Activated CD4-positive, alpha-beta T cell treated with anti-CD3 and anti-CD28 coated beads, Interleukin-2, amount 10 ng/mL, durations not matched to agents 24 days and 14 days (primary cell): Measurements from ENCODE around the gene SIX5. TPM values are rescaled to one million over a fixed set of nuclear protein-coding genes. Genes with fewer than 3 reads are reported as not detected.

Experiments used
- DNase-seq: peaks from one replicate; pipeline ENCODE4 v3.0.0; 2022
- H3K27ac Mint-ChIP-seq: one replicate; pipeline ENCODE4 v1.8.0; 2022; ENCODE audit warnings: mild to moderate bottlenecking, mixed read lengths
- H3K27me3 Mint-ChIP-seq: one replicate; pipeline ENCODE4 v1.8.0; 2022; ENCODE audit warnings: mixed read lengths
- H3K36me3 Mint-ChIP-seq: one replicate; pipeline ENCODE4 v1.8.0; 2022; ENCODE audit warnings: low read depth, mild to moderate bottlenecking, mixed read lengths
- H3K4me1 Mint-ChIP-seq: one replicate; pipeline ENCODE4 v1.8.0; 2021; ENCODE audit warnings: mixed read lengths
- H3K4me3 Mint-ChIP-seq: one replicate; pipeline ENCODE4 v1.8.0; 2022; ENCODE audit warnings: mild to moderate bottlenecking, moderate library complexity, mixed read lengths
- H3K9me3 Mint-ChIP-seq: one replicate; pipeline ENCODE4 v1.8.0; 2021; ENCODE audit warnings: mixed read lengths
- intact Hi-C: fragments of 100-400 bp; cut with micrococcal nuclease; formaldehyde crosslinking; loops from one replicate; pipeline ENCODE4 v1.15.1; 2023
- total RNA-seq: library from RNA; stranded (reverse); gene quantifications from 2 replicates; pipeline ENCODE4 v1.2.3, GENCODE V29; 2022

Gene SIX5
- total RNA-seq, 1 donor from 2014 or later: 4.3 TPM

DNA sequence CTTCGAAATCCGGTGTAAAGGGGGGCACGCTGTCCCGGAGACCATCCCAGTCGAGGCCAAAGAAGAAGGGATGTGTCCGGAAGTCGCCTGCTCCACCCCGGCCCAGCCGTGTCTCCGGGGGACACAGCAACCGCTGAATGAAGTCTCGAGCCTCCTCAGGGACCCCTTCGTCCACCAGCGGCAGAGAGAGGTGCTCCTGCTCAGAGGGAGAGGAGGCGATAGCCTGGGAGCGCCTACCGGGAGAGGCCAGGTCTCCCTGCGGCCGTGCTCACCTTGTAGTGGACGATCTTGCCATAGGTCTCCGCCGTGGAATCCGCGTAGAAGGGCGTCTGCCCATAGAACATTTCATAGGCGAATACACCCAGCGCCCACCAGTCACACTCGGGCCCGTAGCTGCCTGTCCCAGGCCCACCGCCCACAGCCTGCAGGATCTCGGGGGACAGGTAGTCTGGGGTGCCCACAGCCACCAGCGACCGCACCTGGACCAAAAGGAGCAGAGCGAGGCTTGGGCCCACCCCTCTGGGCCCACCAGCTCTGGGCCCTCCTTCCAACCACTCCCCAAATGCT is 8.4 kb upstream of the SIX5 start:
- Mint-ChIP-seq H3K36me3 (peaks cover 3% of the 10 kb centered on the region), H3K4me3 (no peak overlapping the region), H3K9me3 (no peaks in the 10 kb centered on the region), H3K27me3 (peaks cover 23% of the 10 kb centered on the region), H3K4me1 (peaks cover 15% of the 10 kb centered on the region), H3K27ac (no peak overlapping the region)
- no peak for DNase-seq
- intact Hi-C loops: no loop called here

GRCh38 chr19:45774765-45775164 is 5.7 kb upstream of the SIX5 start:
- Mint-ChIP-seq H3K4me3 (no peak overlapping the region), H3K9me3 (no peaks in the 10 kb centered on the region), H3K36me3 (peaks cover 3% of the 10 kb centered on the region), H3K27me3 (peaks cover 23% of the 10 kb centered on the region), H3K4me1 (peaks cover 17% of the 10 kb centered on the region), H3K27ac (no peak overlapping the region)
- no peak for DNase-seq
- intact Hi-C loops: no loop called here

DNA sequence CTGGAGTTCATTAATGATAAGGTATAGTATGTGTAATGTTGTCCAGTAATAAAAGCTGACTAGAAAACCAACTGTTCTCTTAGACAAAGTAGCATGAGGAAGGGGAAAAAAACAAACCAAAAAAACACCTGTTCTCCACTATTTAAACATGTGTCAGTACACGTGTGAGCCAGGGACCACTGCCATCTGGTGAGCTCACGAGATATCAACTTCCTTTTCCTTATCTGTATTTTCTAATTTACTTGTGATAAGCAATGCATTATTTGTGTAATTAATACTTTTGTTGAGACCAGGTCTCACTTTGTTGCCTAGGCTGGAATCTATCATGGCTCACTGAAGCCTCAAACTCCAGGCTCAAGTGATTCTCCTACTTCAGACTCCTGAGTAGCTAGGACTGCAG is 4.3 kb upstream of the SIX5 start:
- Mint-ChIP-seq H3K9me3 (no peaks in the 10 kb centered on the region), H3K36me3 (peaks cover 1% of the 10 kb centered on the region), H3K27me3 (peaks cover 19% of the 10 kb centered on the region), H3K27ac (no peak overlapping the region), H3K4me1 (peaks cover 12% of the 10 kb centered on the region), H3K4me3 (no peak overlapping the region)
- no peak for DNase-seq
- intact Hi-C loops: no loop called here

- Mint-ChIP-seq H3K27ac (no peak overlapping the region), H3K27me3 (peaks cover 19% of the 10 kb centered on the region), H3K9me3 (no peaks in the 10 kb centered on the region), H3K36me3 (peaks cover 1% of the 10 kb centered on the region), H3K4me3 (no peak overlapping the region), H3K4me1 (peaks cover 12% of the 10 kb centered on the region)
- intact Hi-C loops: no loop called here
- DNase-seq: no peak
These were observed 3.9 kb upstream of the SIX5 start for GRCh38 chr19:45772912-45773311.

DNA sequence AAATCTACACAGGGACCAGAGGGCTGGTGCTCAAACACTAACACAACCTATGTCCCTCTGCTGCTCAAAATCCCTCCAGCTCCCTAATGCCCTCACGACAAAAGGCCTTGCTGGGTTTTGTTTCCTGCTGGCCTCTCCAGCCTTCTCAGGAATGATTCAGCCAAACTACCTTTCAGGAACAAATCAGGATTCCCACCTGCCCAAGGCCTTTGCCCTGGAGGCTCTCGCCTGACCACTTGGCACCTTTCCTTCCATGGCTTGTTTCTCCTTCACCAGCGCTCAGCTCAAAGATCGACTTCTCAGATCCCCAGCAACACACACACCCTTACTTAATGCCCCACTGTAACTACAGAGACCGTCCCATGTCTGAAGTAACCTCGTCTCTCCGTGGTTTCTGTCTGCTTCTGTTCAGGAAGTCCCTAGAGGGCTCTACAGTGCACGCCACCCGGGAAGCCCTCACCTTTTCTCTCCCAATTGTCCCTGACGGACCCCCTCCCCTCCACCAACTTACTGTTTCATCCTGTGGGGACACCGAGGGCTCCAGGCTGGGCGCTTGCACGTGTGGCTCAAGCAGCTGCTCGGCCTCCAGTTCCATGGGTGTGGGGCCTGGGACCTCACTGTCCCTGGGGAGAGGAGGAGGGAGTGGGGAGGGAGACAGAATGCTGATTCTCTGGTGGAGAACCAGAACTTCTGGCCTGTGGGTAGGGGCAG is 3.2 kb upstream of the SIX5 start:
- Mint-ChIP-seq H3K27ac (no peak overlapping the region), H3K36me3 (peaks cover 1% of the 10 kb centered on the region), H3K4me1 (peaks cover 12% of the 10 kb centered on the region), H3K9me3 (no peaks in the 10 kb centered on the region), H3K4me3 (no peak overlapping the region), H3K27me3 (peaks cover 21% of the 10 kb centered on the region)
- DNase-seq: no peak
- intact Hi-C loops: no loop called here

DNA sequence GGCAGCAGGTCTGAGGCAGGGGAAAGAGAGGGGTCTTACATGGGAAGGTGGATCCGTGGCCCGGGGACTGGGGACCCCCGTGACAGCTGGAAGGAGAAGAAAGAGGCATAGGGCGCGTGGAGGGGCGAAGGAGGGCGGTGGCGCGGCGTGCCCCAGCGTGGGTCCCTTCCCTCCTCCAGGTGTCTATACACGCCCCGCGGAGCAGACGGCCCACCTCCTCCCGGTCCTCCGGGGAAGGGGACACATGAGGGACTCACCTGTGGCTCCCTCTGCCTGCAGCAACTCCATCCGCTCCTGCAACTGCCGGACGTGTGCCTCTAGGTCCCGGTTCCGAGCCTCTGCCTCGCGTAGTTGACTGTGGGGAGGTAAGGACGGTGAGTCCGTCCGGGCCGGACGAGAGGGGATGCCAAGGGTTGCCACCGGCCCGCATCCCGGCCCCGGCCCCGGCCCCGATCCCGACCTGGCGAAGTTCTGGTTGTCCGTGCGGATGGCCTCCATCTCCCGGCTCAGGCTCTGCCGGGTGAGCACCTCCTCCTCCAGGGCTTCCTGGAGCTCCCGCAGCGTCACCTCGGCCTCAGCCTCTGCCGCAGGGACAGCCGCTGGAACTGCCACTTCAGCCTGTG is 2.4 kb upstream of the SIX5 start:
- DNase-seq: no peak
- intact Hi-C loops: no loop called here
- peaks cover 20% of the 10 kb centered on the region for H3K27me3 Mint-ChIP-seq
- H3K9me3 Mint-ChIP-seq: no peaks in the 10 kb centered on the region
- no peaks in the 10 kb centered on the region for H3K36me3 Mint-ChIP-seq
- H3K4me3 Mint-ChIP-seq: peak overlapping the region; percentile 59
- H3K4me1 Mint-ChIP-seq: peaks cover 12% of the 10 kb centered on the region
- no peak overlapping the region for H3K27ac Mint-ChIP-seq

DNA sequence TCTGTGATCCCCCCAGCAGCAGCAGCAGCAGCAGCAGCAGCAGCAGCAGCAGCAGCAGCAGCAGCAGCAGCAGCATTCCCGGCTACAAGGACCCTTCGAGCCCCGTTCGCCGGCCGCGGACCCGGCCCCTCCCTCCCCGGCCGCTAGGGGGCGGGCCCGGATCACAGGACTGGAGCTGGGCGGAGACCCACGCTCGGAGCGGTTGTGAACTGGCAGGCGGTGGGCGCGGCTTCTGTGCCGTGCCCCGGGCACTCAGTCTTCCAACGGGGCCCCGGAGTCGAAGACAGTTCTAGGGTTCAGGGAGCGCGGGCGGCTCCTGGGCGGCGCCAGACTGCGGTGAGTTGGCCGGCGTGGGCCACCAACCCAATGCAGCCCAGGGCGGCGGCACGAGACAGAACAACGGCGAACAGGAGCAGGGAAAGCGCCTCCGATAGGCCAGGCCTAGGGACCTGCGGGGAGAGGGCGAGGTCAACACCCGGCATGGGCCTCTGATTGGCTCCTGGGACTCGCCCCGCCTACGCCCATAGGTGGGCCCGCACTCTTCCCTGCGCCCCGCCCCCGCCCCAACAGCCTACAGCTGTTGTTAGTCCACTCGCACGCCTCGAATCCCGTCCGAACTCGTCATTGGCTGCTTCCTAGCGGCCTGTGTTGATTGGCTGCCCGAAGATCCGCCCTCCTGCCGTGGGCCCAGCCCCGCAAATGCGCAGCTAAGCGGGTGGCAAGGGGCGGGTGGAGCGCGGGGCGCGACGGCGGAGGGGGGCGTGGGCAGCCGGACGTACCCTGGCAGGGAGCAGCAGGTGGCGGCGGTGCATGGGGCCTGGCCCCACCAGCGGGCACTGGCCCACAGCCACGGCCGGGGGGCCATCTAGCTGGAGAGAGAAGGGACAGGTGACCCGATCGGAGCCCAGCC is 1.4 kb upstream of the SIX5 start:
- no peaks in the 10 kb centered on the region for H3K9me3 Mint-ChIP-seq
- peak overlapping the region; percentile 56 for H3K27ac Mint-ChIP-seq
- intact Hi-C loops: loop anchor here (1.0 kb wide), 3 partner anchors 9 to 29 kb away; partner anchors contain the start of gene DMWD
- peak; percentile 97 for DNase-seq
- peak overlapping the region; percentile 93 for H3K4me3 Mint-ChIP-seq
- no peaks in the 10 kb centered on the region for H3K36me3 Mint-ChIP-seq
- peaks cover 12% of the 10 kb centered on the region for H3K4me1 Mint-ChIP-seq
- H3K27me3 Mint-ChIP-seq: peaks cover 20% of the 10 kb centered on the region

DNA sequence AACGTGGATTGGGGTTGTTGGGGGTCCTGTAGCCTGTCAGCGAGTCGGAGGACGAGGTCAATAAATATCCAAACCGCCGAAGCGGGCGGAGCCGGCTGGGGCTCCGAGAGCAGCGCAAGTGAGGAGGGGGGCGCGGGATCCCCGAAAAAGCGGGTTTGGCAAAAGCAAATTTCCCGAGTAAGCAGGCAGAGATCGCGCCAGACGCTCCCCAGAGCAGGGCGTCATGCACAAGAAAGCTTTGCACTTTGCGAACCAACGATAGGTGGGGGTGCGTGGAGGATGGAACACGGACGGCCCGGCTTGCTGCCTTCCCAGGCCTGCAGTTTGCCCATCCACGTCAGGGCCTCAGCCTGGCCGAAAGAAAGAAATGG is 754 bp upstream of the SIX5 start:
- Mint-ChIP-seq H3K4me3 (peak overlapping the region; percentile 93), H3K9me3 (no peaks in the 10 kb centered on the region), H3K36me3 (no peaks in the 10 kb centered on the region), H3K27ac (peak overlapping the region; percentile 86), H3K4me1 (peaks cover 12% of the 10 kb centered on the region), H3K27me3 (peaks cover 21% of the 10 kb centered on the region)
- intact Hi-C loops: loop anchor here (1.0 to 2.0 kb wide), 7 partner anchors 9 to 132 kb away; partner anchors contain the start of genes DMWD, FBXO46, IRF2BP1 and MYPOP
- peak; percentile 87 for DNase-seq

DNA sequence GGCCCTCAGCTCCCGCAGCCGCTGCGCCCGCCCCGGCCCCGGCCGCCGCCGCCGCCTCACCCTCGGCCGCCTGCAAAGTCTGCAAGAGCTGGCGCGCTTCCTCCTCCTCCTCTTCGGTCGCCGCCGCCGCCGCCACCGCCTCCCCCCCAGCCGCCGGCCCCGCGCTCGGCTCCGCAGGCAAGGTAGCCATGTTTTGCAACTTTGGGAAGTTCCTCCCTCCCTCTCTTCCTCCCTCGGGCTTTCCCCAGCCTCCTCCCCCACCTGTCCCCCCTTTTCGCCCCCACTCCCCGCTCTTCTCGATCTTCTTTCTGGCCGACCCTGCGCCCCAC is 433 bp downstream of the SIX5 start:
- intact Hi-C loops: loop anchor here (2.0 kb wide), 1 partner anchor 38 kb away; the partner anchor contains the start of gene FBXO46
- Mint-ChIP-seq H3K4me1 (peaks cover 12% of the 10 kb centered on the region), H3K4me3 (peak overlapping the region; percentile 93), H3K36me3 (no peaks in the 10 kb centered on the region), H3K27ac (peak overlapping the region; percentile 86), H3K9me3 (no peaks in the 10 kb centered on the region), H3K27me3 (peaks cover 25% of the 10 kb centered on the region)
- no peak for DNase-seq

- Mint-ChIP-seq H3K4me1 (peaks cover 12% of the 10 kb centered on the region), H3K27ac (no peak overlapping the region), H3K9me3 (no peaks in the 10 kb centered on the region), H3K4me3 (peak overlapping the region; percentile 75), H3K36me3 (no peaks in the 10 kb centered on the region), H3K27me3 (peaks cover 25% of the 10 kb centered on the region)
- intact Hi-C loops: loop anchor here (2.0 kb wide), 1 partner anchor 37 kb away; the partner anchor contains the start of gene FBXO46
- peak; percentile 81 for DNase-seq
These were observed 984 bp downstream of the SIX5 start for GRCh38 chr19:45767881-45768654.

DNA sequence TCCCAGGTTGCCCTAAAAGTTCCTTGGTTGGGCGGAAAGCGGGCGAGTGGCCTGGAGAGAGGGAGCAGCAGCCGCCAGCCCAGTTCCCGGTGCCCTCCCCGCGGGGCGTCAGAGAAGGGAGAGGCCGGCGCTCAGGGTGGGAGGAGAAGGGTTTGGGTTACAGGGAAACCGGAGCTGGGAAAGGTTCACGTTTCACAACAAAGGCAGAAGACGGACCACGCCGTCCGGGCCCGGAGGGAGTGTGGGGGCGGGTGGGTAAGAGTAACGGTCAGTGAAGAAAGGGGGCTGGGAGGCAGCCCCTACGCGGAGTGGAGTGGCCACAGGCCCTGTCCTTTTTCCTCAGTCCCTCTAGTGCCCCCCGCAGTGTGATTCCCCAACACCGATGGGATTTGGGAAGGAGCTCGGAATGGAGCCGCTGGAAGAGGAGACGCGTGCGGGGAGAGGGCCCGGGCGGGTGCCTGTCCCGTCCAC is 1.6 kb downstream of the SIX5 start:
- intact Hi-C loops: no loop called here
- no peaks in the 10 kb centered on the region for H3K9me3 Mint-ChIP-seq
- peaks cover 12% of the 10 kb centered on the region for H3K4me1 Mint-ChIP-seq
- H3K36me3 Mint-ChIP-seq: no peaks in the 10 kb centered on the region
- H3K27me3 Mint-ChIP-seq: peaks cover 25% of the 10 kb centered on the region
- peak overlapping the region; percentile 62 for H3K4me3 Mint-ChIP-seq
- no peak for DNase-seq
- no peak overlapping the region for H3K27ac Mint-ChIP-seq

GRCh38 chr19:45766869-45767346 is 2.1 kb downstream of the SIX5 start:
- no peaks in the 10 kb centered on the region for H3K36me3 Mint-ChIP-seq
- no peak for DNase-seq
- no peaks in the 10 kb centered on the region for H3K9me3 Mint-ChIP-seq
- H3K4me1 Mint-ChIP-seq: peaks cover 12% of the 10 kb centered on the region
- peaks cover 21% of the 10 kb centered on the region for H3K27me3 Mint-ChIP-seq
- peak overlapping the region; percentile 62 for H3K4me3 Mint-ChIP-seq
- no peak overlapping the region for H3K27ac Mint-ChIP-seq
- intact Hi-C loops: no loop called here
